Gastrocnemius medialis (tissue), 4 donors: Measurements from ENCODE around the gene TLDC2.
"Not testable (repeated sequence)": the region's sequence is repeated elsewhere in the genome, so short reads cannot be mapped to it uniquely, and the experiment has no call there.

ENCODE experiments used
- CTCF ChIP-seq, 5 experiments: fragments of 450-650 bp in 3 of 5; fragments of 200-600 bp in 2 of 5; sonication (generic) in 2 of 5; IDR thresholded peaks in 4 of 5; conservative IDR thresholded peaks in 1 of 5; 1 replicate in 4 of 5; 2 replicates in 1 of 5; pipeline ENCODE4 v1.5.1; 2016 to 2019; ENCODE audit warnings: antibody characterized with exemption in 5 of 5, mild to moderate bottlenecking in 3 of 5, moderate library complexity in 3 of 5
- POLR2A ChIP-seq, 2 donors: fragments of 450-650 bp; IDR thresholded peaks; one replicate each; pipeline ENCODE4 v1.6.1; 2017; ENCODE audit warnings: antibody characterized with exemption in 2 of 2, mild to moderate bottlenecking in 2 of 2, moderate library complexity in 2 of 2

- not testable (repeated sequence) for TF ChIP-seq CTCF (IDR thresholded peaks at IDR 0.05 in 4 of 5, conservative IDR thresholded peaks at IDR 0.05 in 1 of 5); POLR2A (IDR thresholded peaks at IDR 0.05)
Observed at GRCh38 chr20:36838376-36838775, 37.6 kb upstream of the TLDC2 start.
